Mucosa of rectum (tissue), 2 donors: ENCODE results near the gene AUP1.

Experiments
- H3K27ac ChIP-seq, 2 donors: one replicate each; pipeline ENCODE4 v1.7.0; 2013; ENCODE audit warnings: inconsistent platforms in 2 of 2, low read depth in 2 of 2, low read length in 2 of 2
- H3K27me3 ChIP-seq, 2 donors: one replicate each; pipeline ENCODE4 v1.7.0; 2013; ENCODE audit warnings: low read length in 2 of 2; ENCODE audit not compliant: control insufficient read depth in 2 of 2, insufficient read depth in 2 of 2
- H3K36me3 ChIP-seq, 2 donors: one replicate each; pipeline ENCODE4 v1.7.0; 2013; ENCODE audit warnings: low read length in 2 of 2; ENCODE audit not compliant: control insufficient read depth in 2 of 2, insufficient read depth in 2 of 2
- H3K4me1 ChIP-seq, 2 donors: one replicate each; pipeline ENCODE4 v1.7.0; 2013; ENCODE audit warnings: low read length in 2 of 2, mild to moderate bottlenecking in 1 of 2; ENCODE audit not compliant: control insufficient read depth in 2 of 2, insufficient read depth in 2 of 2
- H3K4me3 ChIP-seq, 2 donors: one replicate each; pipeline ENCODE4 v1.7.0; 2013; ENCODE audit warnings: low read length in 2 of 2
- H3K9ac ChIP-seq, 2 donors: one replicate each; pipeline ENCODE4 v1.7.0; 2013; ENCODE audit warnings: low read length in 2 of 2, low read depth in 1 of 2, mild to moderate bottlenecking in 1 of 2
- H3K9me3 ChIP-seq, 2 donors: one replicate each; pipeline ENCODE4 v1.7.0; 2013; ENCODE audit warnings: low read length in 2 of 2; ENCODE audit not compliant: control insufficient read depth in 2 of 2
- donor health status: healthy.
- donor health status: Normal muscosa, but diverticular disease.

Gene AUP1

GRCh38 chr2:74504591-74504990 lies 24.9 kb downstream of the AUP1 start:
- peaks cover 7 to 12% of the 10 kb centered on the region in 2 donors for H3K36me3 ChIP-seq
- H3K9me3 ChIP-seq, result no peaks in the 10 kb centered on the region
- no peak overlapping the region for H3K9ac ChIP-seq
- H3K27me3 ChIP-seq, result peaks cover 8 to 9% of the 10 kb centered on the region in 2 donors
- H3K4me1 ChIP-seq, result peaks cover 34 to 40% of the 10 kb centered on the region in 2 donors
- no peak overlapping the region for H3K4me3 ChIP-seq
- H3K27ac ChIP-seq, result no peak overlapping the region

DNA sequence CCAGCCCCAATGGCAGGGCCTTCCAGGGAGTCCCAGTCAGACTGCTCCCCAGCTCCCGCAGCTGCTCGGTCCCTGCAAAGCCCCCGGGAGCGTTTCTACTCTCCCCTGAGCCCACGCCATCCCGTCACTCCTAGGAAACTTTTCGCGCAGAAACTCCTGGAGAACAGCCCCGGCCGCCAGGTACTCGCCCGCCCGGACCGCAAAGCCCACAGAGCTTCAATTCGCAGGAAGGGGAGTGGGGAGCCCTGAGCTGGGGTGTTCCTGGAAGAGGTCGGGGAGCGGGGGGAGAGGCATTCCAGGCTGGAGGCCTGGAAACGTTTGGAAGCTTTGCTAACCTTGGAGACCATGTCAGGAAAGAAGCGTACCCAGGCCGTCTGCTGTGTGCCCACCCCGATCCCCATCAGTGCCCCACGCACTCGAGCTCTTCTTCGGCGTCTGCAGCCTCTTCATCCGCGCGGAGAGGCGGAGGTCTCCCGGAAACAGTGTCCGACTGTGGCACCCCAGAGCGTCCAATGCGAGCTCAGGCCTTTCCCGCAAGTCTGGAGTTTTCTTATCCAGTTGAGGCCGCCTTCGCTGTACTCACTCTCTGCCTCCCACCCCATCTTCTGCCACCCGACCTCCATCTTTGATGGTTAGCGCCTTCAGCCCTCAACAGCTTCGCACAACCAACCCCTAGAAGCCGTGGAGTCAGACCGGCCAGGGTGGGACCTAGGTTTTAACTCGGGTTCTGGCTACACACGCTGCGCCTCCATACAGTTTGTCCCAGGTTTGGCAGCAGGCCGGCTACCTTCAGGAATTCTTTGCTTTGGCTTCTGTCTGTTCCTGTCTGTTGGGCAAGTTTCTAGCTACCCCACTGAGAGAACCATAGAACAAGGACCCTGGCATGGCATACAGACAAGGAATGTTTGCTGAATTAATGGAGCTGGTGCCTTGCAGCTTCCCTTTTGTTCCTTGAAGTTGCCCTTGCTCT lies 25.7 kb downstream of the AUP1 start:
- no peaks in the 10 kb centered on the region for H3K9me3 ChIP-seq
- H3K4me3 ChIP-seq, result peak overlapping the region; percentile 85 to 90
- H3K4me1 ChIP-seq, result peaks cover 41 to 48% of the 10 kb centered on the region in 2 donors
- peak overlapping the region; percentile 86 to 91 for H3K27ac ChIP-seq
- peak overlapping the region; percentile 92 to 94 for H3K9ac ChIP-seq
- H3K27me3 ChIP-seq, result peaks cover 10 to 15% of the 10 kb centered on the region in 2 donors
- peaks cover 7 to 12% of the 10 kb centered on the region in 2 donors for H3K36me3 ChIP-seq

- Histone ChIP-seq H3K9ac (peak overlapping the region; percentile 92 to 94), H3K4me1 (peaks cover 49 to 51% of the 10 kb centered on the region in 2 donors), H3K27ac (peak overlapping the region; percentile 86 to 91), H3K4me3 (peak overlapping the region; percentile 85 to 90), H3K9me3 (no peaks in the 10 kb centered on the region), H3K27me3 (peaks cover 14 to 24% of the 10 kb centered on the region in 2 donors), H3K36me3 (peaks cover 7 to 12% of the 10 kb centered on the region in 2 donors)
Observed at GRCh38 chr2:74502720-74503505, 26.6 kb downstream of the AUP1 start.

- H3K9ac ChIP-seq, result peak overlapping the region; percentile 92 to 94
- peak overlapping the region; percentile 85 to 90 for H3K4me3 ChIP-seq
- no peaks in the 10 kb centered on the region for H3K9me3 ChIP-seq
- peaks cover 54% of the 10 kb centered on the region in 2 donors for H3K4me1 ChIP-seq
- H3K36me3 ChIP-seq, result peaks cover 7 to 12% of the 10 kb centered on the region in 2 donors
- peaks cover 14 to 31% of the 10 kb centered on the region in 2 donors for H3K27me3 ChIP-seq
- peak overlapping the region; percentile 86 to 91 for H3K27ac ChIP-seq
Observed at GRCh38 chr2:74502147-74502719, 27.3 kb downstream of the AUP1 start.

DNA sequence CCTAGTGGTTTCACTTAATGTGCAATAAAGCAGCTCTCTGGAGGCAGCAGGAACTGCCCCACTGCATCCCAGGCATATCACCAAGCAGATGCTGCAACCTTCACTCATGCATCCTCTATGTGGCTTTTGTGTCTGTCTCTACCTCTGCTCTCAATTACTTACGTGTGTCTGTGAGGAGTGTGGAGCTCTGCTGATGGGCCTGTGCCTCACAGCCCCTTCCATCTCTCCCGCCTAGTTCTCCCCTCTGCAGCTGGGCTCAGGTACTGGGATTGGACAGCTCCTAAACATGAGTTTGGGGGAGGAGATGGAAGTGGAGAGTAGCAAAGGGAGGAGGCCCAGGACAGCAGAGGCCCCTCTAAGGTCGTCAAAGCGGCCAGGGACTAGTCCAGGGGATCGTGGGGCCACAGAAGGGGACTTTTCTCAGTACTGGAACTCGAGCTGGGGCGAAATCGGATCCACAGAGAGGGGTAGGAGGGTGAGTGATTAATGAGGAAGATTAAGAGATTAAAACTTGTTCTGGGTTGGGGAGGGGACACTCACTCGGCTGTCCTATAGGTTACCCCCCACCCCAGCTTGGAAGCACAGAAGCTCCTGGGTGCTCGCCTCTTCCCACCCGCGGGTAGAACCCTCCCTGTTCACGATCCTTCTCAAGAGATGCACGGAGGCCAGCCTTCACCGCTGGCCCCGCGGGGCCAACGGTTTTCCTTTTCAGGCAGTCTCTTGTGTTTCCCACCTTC lies 28.0 kb downstream of the AUP1 start:
- Histone ChIP-seq H3K4me3 (peak overlapping the region; percentile 85 to 90), H3K27me3 (peaks cover 14 to 34% of the 10 kb centered on the region in 2 donors), H3K4me1 (peaks cover 47 to 49% of the 10 kb centered on the region in 2 donors), H3K27ac (no peak overlapping the region), H3K9me3 (no peaks in the 10 kb centered on the region), H3K9ac (no peak overlapping the region), H3K36me3 (peaks cover 7 to 12% of the 10 kb centered on the region in 2 donors)

DNA sequence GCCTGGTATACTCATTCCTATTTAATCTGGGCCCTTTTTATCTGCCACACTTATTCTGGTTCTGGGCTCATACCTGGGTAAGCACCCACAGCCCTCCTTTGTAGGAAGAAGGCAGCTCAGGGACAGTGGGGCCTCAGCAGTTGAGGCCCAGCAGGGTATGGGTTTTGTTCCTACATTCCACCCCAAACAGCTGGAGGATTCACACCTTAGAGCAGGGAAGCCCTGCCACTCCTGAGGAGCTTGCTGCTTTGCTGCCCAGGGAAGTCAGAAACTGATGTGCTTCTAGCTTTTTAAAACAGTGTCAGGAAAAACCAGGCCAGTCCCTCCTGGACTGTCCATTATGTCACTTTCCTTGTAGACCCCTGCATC lies 28.9 kb downstream of the AUP1 start:
- H3K27ac ChIP-seq, result no peak overlapping the region
- H3K4me1 ChIP-seq, result peaks cover 40 to 42% of the 10 kb centered on the region in 2 donors
- H3K9ac ChIP-seq, result no peak overlapping the region
- peaks cover 14 to 34% of the 10 kb centered on the region in 2 donors for H3K27me3 ChIP-seq
- no peaks in the 10 kb centered on the region for H3K9me3 ChIP-seq
- H3K4me3 ChIP-seq, result no peak overlapping the region
- peaks cover 3 to 6% of the 10 kb centered on the region in 2 donors for H3K36me3 ChIP-seq

DNA sequence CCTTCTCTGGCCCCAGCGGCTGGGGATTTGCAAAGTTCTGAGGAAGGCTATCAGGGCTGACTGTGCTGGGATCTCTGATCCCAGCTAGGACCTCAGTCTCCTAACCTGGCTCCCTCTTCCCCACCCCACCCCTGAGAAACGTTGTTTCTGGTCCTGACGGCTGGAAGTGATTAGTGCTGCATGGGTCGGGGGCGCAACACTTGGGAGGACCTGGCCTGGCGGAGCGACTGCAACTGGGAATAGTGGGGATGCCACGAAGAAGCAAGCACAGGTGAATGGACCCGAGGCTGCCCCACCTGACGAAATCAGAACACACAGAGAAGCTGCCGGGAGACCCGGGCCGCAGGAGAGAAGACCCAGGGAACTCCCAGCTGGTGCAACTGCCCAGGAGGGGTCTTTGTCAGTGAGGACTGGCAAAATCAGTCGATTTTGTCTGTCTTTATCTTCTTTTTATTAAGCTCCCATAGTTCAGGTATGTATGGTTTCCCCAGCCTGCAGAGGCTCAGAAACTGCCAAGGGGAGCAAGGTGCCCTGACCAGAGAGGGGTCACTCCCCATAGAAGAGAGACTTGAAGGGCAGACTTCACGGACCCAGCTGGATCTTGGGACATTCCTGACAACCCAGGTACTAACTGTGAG lies 29.4 kb downstream of the AUP1 start:
- Histone ChIP-seq H3K4me3 (no peak overlapping the region), H3K27me3 (peaks cover 14 to 34% of the 10 kb centered on the region in 2 donors), H3K9me3 (no peaks in the 10 kb centered on the region), H3K4me1 (peaks cover 35 to 41% of the 10 kb centered on the region in 2 donors), H3K36me3 (peaks cover 0 to 1% of the 10 kb centered on the region in 2 donors), H3K27ac (no peak overlapping the region), H3K9ac (no peak overlapping the region)

GRCh38 chr2:74499267-74499939 lies 30.1 kb downstream of the AUP1 start, which contains the start of gene LBX2:
Gene LBX2 (minus strand): TSS chr2:74499603. CDS start chr2:74499537, 66 bp downstream.
- no peak within 1 kb of the TSS for H3K27ac ChIP-seq
- no peaks in the 10 kb centered on the region for H3K9me3 ChIP-seq
- H3K4me1 ChIP-seq, result peaks cover 35 to 41% of the 10 kb centered on the region in 2 donors
- peaks cover 14 to 34% of the 10 kb centered on the region in 2 donors for H3K27me3 ChIP-seq
- H3K36me3 ChIP-seq, result no peaks in the 10 kb centered on the region
- H3K9ac ChIP-seq, result peak within 1 kb of the TSS in 1 of 2 donors; percentile 33
- peak within 1 kb of the TSS; percentile 63 to 73 for H3K4me3 ChIP-seq
